DMS53 (cell line): ENCODE measurements around the gene RBBP7.

Source experiments
- DNase-seq: peaks from one replicate; lab custom pipeline; 2025; lab: John Stamatoyannopoulos, UW

Gene RBBP7

DNA sequence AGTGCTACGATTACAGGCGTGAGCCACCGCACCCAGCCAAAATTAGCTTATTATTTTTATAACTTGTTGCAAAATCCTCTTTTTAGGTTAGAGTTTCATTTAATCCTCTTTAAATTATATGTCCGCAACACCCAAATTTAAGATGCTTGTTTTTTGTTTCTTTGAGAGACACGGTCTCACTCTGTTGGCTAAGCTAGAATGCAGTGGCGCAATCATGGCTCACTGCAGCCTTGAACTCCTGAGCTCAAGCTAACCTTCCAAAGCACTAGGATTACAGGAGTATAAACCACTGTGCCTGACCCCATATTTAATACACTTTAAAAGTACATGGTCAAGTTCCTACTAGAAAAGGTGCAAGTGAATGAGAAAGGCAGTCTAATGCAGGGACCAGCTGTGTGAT lies 2.2 kb downstream of the RBBP7 start:
- no peak for DNase-seq

DNA sequence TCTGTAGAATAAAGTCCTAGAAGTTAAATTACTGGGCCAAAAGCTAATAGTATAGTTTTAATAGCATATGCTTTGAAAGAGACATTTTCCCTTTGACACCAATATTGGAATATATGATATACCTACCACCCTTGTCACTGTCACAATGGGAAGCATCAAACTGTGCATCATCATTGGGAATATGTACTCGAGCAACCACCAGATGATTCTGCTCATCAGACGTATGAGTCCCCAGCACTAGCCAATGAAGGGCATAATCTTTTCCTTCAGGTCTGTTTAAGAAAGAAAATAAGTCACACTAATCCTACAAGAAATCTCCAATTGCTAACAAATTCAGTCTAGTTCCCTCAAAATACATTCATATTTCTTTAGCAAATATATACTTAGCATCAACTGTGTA lies 7.3 kb downstream of the RBBP7 start:
- no peak for DNase-seq

DNA sequence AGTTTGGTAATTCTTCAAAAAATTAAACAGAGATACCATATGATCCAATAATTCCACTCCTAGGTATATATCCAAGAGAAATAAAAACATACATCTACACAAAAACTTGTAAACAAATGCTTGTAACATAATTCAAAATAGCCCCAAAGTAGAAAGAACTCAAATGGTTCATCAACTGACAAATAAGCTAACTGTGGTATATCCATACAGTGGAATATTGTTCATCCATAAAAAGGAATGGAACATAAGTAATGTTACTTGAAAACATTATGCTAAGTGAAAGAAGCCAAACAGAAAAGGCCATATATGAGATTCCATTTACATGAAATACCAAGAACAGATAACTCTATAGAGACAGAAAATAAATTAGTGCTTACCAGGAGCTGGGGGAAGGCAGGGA lies 13.4 kb downstream of the RBBP7 start:
- no peak for DNase-seq

DNA sequence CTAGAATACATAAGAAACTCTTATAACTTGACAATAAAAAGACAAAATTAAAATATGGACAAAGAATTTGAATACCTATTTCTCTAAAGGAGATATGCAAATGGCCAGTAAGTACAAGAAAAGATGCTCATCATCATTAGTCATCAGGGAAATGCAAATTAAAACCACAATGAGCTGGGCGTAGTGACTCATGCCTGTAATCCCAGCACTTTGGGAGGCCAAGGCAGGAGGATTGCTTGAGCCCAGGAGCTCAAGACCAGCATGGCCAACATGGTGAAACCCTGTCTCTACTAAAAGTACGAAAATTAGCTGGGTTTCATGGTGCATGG lies 14.1 kb downstream of the RBBP7 start:
- peak; percentile 23 for DNase-seq

DNA sequence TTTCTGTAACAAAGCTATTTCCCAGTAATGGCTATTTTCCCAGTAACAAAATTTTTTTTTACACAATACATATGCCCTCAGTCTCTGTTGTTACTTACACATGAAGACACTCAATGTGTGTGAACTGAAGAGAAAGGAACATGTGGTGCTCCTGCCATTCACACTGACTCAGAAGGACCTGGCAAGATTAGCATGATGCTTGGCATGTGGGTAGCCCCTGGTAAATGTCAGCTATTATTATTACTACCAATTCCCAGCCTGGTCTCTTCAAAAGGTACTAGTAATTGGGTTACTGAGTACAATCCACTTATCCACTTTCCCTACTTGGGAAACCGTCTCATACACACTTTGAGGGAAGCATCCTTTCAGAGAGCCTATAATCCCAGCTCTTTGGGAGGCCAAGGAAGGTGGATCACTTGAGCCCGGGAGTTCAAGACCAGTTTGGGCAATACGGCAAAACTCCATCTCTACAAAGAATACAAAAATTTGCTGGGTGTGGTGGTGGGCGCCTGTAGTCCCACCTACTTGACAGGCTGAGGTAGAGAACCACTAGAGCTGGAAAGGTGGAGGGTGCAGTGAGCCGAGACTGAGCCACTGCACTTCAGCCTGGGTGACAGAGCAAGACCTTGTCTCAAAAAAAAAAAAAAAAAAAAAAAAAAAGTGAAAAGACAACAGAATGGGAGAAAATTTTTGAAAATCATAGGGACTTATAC lies 14.6 kb downstream of the RBBP7 start:
- DNase-seq, result no peak

- DNase-seq, result peak; percentile 2
Observed at GRCh38 chrX:16853537-16853936, 16.6 kb downstream of the RBBP7 start.

GRCh38 chrX:16852617-16853179 lies 17.5 kb downstream of the RBBP7 start:
- DNase-seq, result no peak

DNA sequence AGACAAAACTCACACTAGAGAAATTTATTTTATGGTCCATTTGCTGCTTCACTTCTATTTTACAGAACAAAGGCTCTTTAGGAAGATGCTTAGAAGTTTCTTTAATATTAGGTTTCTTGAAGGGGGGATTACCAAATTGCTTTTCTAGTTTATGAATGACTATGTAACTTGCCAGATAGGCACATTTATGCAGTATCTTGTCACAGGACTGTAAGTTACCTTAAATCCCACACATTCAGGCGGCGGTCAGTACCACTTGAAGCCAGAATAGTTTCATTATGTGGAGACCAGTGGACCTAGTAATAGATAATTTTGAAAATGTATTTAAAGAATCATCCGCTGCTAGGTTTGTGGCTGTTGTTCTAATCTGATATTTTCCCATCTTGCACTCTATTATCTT lies 18.3 kb downstream of the RBBP7 start:
- DNase-seq, result no peak

- DNase-seq, result no peak
Observed at GRCh38 chrX:16851421-16851820, 18.7 kb downstream of the RBBP7 start.

DNA sequence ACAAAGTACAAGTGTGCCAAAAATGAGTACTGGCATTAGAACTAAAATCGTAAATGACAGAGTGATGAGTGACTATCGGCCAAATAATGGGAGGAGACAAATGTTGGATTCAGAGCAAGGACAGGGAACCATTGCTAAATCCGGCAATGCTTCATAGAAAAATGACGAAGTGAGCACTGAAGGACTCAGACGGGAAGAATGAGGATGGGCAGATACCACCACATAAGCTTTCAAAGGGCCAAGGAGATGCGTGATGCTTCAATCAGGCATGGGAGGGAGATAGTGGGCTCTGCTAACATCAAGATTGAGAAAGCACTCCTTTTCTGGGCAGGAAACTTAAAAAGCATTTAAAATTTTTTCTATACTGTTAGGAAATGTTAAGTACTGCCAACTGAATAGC lies 21.6 kb downstream of the RBBP7 start:
- no peak for DNase-seq

DNA sequence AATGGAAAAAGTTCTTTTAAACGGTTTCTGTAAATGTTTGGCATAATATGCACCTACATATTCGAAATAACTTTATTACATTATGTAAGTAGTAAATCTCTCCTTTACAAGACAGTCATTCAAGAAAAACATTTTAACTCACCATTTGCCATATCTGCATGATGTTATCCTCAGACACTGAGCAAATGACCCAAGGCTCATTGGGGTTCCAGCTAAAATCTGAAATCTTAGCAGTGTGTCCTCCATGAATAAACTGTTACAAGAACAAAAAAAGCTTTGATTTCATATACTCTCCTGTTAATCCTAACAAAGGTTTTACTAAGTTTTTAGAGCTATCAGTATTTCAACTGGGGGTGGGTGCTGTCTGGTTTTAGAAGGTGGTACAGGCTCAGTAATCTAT lies 24.5 kb downstream of the RBBP7 start:
- DNase-seq, result no peak

DNA sequence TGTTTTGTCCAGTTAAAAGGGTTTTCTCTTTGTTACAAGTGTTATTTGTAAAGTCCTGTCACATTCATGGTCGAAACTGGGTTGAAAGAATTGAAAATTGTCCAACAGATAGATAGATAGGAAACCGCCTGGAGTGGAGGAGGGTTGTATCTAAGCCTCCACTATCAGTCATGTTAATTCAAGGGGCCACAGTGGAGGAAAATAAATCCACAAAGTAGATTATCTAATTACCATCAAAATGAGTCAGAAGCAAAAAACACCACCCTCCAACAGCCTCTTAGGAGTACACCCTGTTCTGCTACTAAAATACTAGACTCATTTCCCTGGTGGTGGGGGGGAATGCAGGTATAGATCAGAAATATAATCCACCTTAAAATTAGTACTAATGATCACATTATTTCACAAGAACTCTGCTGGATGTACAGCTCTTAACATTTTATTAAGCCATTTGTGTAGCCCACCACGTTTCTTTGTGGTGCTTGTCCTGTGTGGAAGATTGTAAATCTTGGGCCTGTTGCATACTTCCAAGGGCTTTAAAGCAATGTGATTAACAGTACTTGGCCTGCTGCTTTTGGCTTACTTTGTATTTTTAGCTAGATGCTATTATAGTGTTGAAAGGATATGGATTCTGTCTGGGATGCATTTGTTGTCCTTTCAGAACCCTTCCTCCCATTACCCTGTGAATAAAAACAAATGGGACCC lies 26.8 kb downstream of the RBBP7 start:
- DNase-seq, result no peak

GRCh38 chrX:16842684-16843083 lies 27.5 kb downstream of the RBBP7 start:
- no peak for DNase-seq

DNA sequence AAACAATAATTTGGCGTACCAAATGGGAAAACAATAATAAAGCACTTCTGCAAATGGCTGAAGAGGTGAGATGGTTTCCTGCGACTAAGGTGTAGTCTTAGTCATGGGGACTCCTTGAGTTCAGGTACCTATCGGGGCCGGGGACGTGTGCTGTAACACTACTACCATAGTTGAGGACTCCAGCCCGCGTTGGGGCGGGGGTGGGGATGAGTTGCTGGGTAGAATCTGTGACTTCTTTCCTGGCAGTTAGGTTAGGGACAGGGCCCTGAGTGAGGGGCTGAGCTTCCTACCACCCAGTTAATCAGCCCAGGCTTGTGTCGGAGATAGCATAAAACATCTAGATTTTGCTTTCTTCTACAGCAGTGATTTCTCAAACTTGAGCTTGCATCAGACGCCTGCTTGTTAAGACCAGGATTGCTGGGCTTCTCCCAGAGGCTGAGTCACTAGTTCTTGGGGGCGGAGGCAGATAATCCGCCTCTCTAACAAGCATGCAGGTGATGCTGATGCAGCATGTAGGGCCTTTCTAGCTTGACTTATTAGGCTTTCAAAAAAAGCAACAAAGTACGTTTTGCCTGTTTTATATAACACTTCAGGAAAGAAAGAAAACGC lies 30.2 kb downstream of the RBBP7 start:
- peak; percentile 30 for DNase-seq

- DNase-seq, result no peak
Observed at GRCh38 chrX:16839219-16839851, 30.8 kb downstream of the RBBP7 start.

GRCh38 chrX:16838202-16839066 lies 31.7 kb downstream of the RBBP7 start:
- no peak for DNase-seq

DNA sequence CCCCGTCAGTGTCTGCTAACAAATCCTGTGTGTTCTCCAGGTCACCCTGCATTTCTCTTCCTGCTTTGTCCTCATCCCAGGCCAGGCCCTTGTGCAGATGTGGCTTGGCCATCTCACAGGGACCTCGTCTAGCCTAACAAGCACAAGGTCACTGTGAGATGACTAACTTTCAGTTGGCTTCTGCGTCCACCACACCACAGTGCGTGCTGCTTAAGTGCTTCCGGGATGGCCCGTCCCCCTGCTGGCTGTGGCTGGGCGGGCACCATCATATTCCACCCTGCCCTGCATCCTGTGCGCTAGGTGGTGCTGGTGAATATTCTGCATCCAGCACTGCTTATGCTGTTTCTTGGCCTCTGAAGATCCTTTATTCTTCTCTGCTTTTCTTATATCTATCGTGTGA lies 33.8 kb downstream of the RBBP7 start:
- DNase-seq, result peak; percentile 31

DNA sequence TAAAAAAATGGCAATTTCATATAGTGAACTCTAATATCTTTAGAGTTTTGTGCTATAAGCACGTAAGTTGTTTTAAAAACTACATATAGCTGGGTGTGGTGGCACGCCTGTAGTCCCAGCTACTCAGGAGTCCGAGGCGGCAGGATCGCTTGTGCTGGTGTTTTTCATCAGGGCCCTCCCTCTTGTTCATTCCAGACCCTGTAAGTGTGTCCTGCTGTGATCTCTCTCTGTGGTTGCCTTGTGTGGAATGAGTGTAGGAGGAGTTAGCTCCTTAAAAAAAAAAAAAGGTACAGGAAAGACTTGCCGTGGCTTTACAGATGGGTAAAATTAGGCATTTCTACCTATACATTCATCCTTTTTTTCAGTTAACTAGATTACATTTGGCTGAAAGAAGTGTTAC lies 35.4 kb downstream of the RBBP7 start:
- no peak for DNase-seq

DNA sequence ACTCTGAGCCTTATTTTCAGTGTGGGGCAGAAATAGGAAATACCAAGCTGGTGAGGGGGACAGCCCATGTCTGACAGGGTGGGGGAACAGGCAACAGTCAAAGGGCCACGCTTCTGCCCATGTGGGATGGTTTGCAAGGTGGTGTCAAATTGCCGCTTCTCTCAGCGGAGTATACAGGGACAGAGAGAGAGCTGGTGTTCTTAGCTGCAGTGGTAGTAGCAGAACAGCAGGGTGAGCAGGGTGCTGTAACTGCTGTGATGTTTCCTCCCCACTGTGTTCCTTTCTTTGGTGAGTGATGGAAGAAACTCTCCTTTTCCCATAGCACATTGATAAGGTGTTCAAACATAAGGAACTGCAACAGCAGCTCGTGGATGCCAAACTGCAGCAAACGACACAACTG lies 37.9 kb downstream of the RBBP7 start:
- DNase-seq, result no peak

- no peak for DNase-seq
Observed at GRCh38 chrX:16828124-16828908, 41.8 kb downstream of the RBBP7 start.

GRCh38 chrX:16827225-16827624 lies 42.9 kb downstream of the RBBP7 start:
- DNase-seq, result no peak
